Osteoblast (primary cell): ENCODE measurements around the gene WNK1. TPM values are rescaled to one million over a fixed set of nuclear protein-coding genes. Genes with fewer than 3 reads are reported as not detected.
"Not testable (repeated sequence)": the region's sequence is repeated elsewhere in the genome, so short reads cannot be mapped to it uniquely, and the experiment has no call there.

Experiments
- DNase-seq: peaks from one replicate; pipeline ENCODE4 v3.0.0; 2011; ENCODE audit warnings: low spot score, mixed read lengths; ENCODE audit not compliant: insufficient read length; ENCODE audit errors: missing footprints
- H2AFZ ChIP-seq: 2 replicates; pipeline ENCODE4 v1.6.0; 2011; ENCODE audit warnings: mild to moderate bottlenecking, low read length
- H3K27ac ChIP-seq: 2 replicates; pipeline ENCODE4 v1.5.1; 2011; ENCODE audit warnings: mild to moderate bottlenecking, low read depth, low read length, moderate library complexity
- H3K27me3 ChIP-seq: 2 replicates; pipeline ENCODE4 v1.6.0; 2012; ENCODE audit warnings: mild to moderate bottlenecking, control low read depth, inconsistent platforms, low read length, moderate library complexity; ENCODE audit not compliant: insufficient read depth
- H3K36me3 ChIP-seq: 2 replicates; pipeline ENCODE4 v1.5.1; 2011; ENCODE audit warnings: mild to moderate bottlenecking, low read length, control low read depth, moderate library complexity; ENCODE audit not compliant: insufficient read depth
- H3K4me1 ChIP-seq: 2 replicates; pipeline ENCODE4 v1.5.1; 2011; ENCODE audit warnings: mild to moderate bottlenecking, low read length, control low read depth, moderate library complexity; ENCODE audit not compliant: insufficient read depth
- H3K4me2 ChIP-seq: 2 replicates; pipeline ENCODE4 v1.6.0; 2011; ENCODE audit warnings: mild to moderate bottlenecking, low read length; ENCODE audit not compliant: insufficient read depth
- H3K4me3 ChIP-seq: fragments of 200-600 bp; sonication (generic); 3 replicates; pipeline ENCODE4 v1.5.1; 2012; ENCODE audit warnings: mild to moderate bottlenecking, low read length, inconsistent platforms; ENCODE audit not compliant: insufficient read depth
- H3K79me2 ChIP-seq: 2 replicates; pipeline ENCODE4 v1.6.0; 2012; ENCODE audit warnings: mild to moderate bottlenecking, low read length, control low read depth, inconsistent platforms; ENCODE audit not compliant: insufficient read depth
- H3K9me3 ChIP-seq: 2 replicates; pipeline ENCODE4 v1.5.1; 2011; ENCODE audit warnings: low read depth, low read length, control low read depth
- H4K20me1 ChIP-seq: 2 replicates; pipeline ENCODE4 v1.6.0; 2012; ENCODE audit warnings: mild to moderate bottlenecking, low read length, control low read depth; ENCODE audit not compliant: insufficient read depth
- CTCF ChIP-seq: IDR thresholded peaks from 2 replicates; pipeline ENCODE4 v1.5.1; 2011; ENCODE audit warnings: mild to moderate bottlenecking, low read depth, low read length, moderate library complexity; ENCODE audit errors: extremely low read depth
- total RNA-seq: library from RNA; depleted of rRNA; stranded (reverse); fragments of >200 nt; gene quantifications from 2 replicates; pipeline ENCODE4 v1.2.3, GENCODE V29; 2012

WNK1 gene
- total RNA-seq, 1 donor, result 110 TPM

DNA sequence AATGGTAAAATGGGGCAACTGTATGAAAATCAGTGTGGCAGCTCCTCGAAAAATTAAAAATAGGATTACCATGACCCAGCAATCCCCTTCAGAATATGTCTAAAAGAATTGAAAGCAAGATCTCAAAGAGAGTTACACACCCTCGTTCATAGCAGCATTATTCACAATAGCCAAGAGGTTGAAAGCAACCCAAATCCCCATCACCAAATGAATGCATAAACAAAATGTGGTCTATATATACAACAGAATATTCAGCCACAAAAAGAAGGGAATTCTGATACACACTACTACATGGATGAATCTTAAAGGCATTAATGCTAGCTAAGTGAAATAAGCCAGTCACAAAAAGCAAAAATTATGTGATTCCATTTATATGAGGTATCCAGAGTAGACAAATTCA lies 169.9 kb downstream of the WNK1 start:
- no peaks in the 10 kb centered on the region for H3K9me3 ChIP-seq
- H3K27ac ChIP-seq, result no peak overlapping the region
- H3K4me1 ChIP-seq, result no peaks in the 10 kb centered on the region
- H3K36me3 ChIP-seq, result peaks cover 43% of the 10 kb centered on the region
- peaks cover 2% of the 10 kb centered on the region for H3K79me2 ChIP-seq
- H3K4me3 ChIP-seq, result no peak overlapping the region
- no peak for TF ChIP-seq CTCF
- no peak for DNase-seq
- no peaks in the 10 kb centered on the region for H3K27me3 ChIP-seq
- no peaks in the 10 kb centered on the region for H4K20me1 ChIP-seq
- no peak overlapping the region for H2AFZ ChIP-seq
- H3K4me2 ChIP-seq, result no peak overlapping the region

DNA sequence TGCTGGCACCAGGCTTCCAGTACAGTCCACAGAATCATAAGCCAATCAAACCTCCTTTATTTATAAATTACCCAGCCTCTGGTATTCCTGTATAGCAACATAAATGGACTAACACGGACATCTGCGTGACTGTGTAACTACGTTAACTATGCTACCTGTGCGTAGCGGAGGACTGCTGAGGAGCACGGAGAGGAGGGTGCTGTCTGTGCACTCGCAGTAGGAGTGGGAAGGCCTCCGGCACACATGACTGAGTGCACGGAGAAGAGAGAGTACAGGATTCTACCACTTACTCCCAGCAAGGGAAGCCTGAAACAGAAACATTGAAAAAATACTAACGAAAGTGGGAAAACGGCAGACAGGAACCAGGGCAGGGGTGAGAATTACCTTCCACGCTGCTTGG lies 174.3 kb downstream of the WNK1 start:
- no peak for DNase-seq
- no peak overlapping the region for H3K4me2 ChIP-seq
- TF ChIP-seq CTCF, result no peak
- no peak overlapping the region for H3K27ac ChIP-seq
- H3K4me3 ChIP-seq, result no peak overlapping the region
- peaks cover 64% of the 10 kb centered on the region for H3K36me3 ChIP-seq
- H2AFZ ChIP-seq, result no peak overlapping the region
- H3K27me3 ChIP-seq, result no peaks in the 10 kb centered on the region
- no peaks in the 10 kb centered on the region for H3K79me2 ChIP-seq
- H3K4me1 ChIP-seq, result no peaks in the 10 kb centered on the region
- H4K20me1 ChIP-seq, result no peaks in the 10 kb centered on the region
- H3K9me3 ChIP-seq, result no peaks in the 10 kb centered on the region

DNA sequence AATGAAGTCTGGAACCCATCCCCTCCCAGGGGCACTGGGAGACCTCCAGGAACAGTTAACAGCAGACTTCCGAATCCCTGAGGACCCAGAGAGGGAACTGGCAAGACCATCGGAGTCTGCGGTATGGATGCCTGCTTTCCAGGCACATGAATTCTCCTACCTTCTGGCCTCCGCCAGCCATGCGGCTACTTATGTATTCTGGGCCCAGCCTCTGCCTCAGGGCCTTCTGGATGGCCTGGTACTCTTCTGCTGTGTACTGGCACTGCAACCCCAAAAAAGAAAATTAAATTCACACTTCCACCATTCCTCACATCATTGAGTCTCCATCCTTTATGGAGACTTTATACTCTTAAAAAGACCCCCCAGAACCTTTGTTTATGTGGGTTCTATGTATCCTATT lies 178.7 kb downstream of the WNK1 start:
- no peak for TF ChIP-seq CTCF
- Histone ChIP-seq H3K79me2 (peaks cover 12% of the 10 kb centered on the region), H3K4me3 (no peak overlapping the region), H3K4me2 (no peak overlapping the region), H3K27me3 (no peaks in the 10 kb centered on the region), H3K27ac (no peak overlapping the region), H3K4me1 (no peaks in the 10 kb centered on the region), H4K20me1 (no peaks in the 10 kb centered on the region), H3K36me3 (peaks cover 45% of the 10 kb centered on the region), H2AFZ (no peak overlapping the region), H3K9me3 (no peaks in the 10 kb centered on the region)
- DNase-seq, result no peak

GRCh38 chr12:931591-931990 lies 179.2 kb downstream of the WNK1 start:
- H3K27me3 ChIP-seq, result no peaks in the 10 kb centered on the region
- H3K4me2 ChIP-seq, result no peak overlapping the region
- H3K27ac ChIP-seq, result no peak overlapping the region
- H3K36me3 ChIP-seq, result peaks cover 40% of the 10 kb centered on the region
- DNase-seq, result no peak
- H2AFZ ChIP-seq, result no peak overlapping the region
- no peak for TF ChIP-seq CTCF
- peaks cover 12% of the 10 kb centered on the region for H3K79me2 ChIP-seq
- H3K4me3 ChIP-seq, result no peak overlapping the region
- no peaks in the 10 kb centered on the region for H3K9me3 ChIP-seq
- H4K20me1 ChIP-seq, result no peaks in the 10 kb centered on the region
- H3K4me1 ChIP-seq, result no peaks in the 10 kb centered on the region

- H3K79me2 ChIP-seq, result peaks cover 49% of the 10 kb centered on the region
- not testable (repeated sequence) for H3K9me3 ChIP-seq, H3K4me3 ChIP-seq, H2AFZ ChIP-seq, H3K27me3 ChIP-seq, H3K4me2 ChIP-seq, DNase-seq, H3K27ac ChIP-seq, H3K4me1 ChIP-seq, H4K20me1 ChIP-seq
- H3K36me3 ChIP-seq, result peaks cover 11% of the 10 kb centered on the region
Observed at GRCh38 chr12:935891-936290, 183.5 kb downstream of the WNK1 start.
